Stimulated activated CD4-positive, alpha-beta T cell treated with anti-CD3 and anti-CD28 coated beads, Interleukin-2, amount 100 ng/mL, for 48 hours (primary cell): ENCODE measurements around the gene ENTHD1.

Source experiments
- DNase-seq, 2 donors: peaks; one replicate each; pipeline ENCODE4 v3.0.0-alpha.2; 2020

Gene ENTHD1

GRCh38 chr22:39712081-39712480, 181.5 kb downstream of the ENTHD1 start:
- DNase-seq, result no peak

GRCh38 chr22:39710380-39711150, 183.0 kb downstream of the ENTHD1 start:
- DNase-seq, result no peak

GRCh38 chr22:39707816-39708215, 185.7 kb downstream of the ENTHD1 start:
- no peak for DNase-seq

GRCh38 chr22:39707351-39707750, 186.2 kb downstream of the ENTHD1 start:
- no peak for DNase-seq

- DNase-seq, result no peak
Observed at GRCh38 chr22:39706376-39707140, 187.0 kb downstream of the ENTHD1 start.

GRCh38 chr22:39705386-39705785, 188.2 kb downstream of the ENTHD1 start:
- no peak for DNase-seq

GRCh38 chr22:39703928-39704639, 189.5 kb downstream of the ENTHD1 start:
- no peak for DNase-seq

- DNase-seq, result no peak
Observed at GRCh38 chr22:39703091-39703490, 190.5 kb downstream of the ENTHD1 start.

GRCh38 chr22:39700565-39700964, 193.0 kb downstream of the ENTHD1 start:
- no peak for DNase-seq

- DNase-seq, result no peak
Observed at GRCh38 chr22:39699631-39700360, 193.8 kb downstream of the ENTHD1 start.

GRCh38 chr22:39697790-39698430, 195.7 kb downstream of the ENTHD1 start:
- no peak for DNase-seq

GRCh38 chr22:39693943-39694500, 199.5 kb downstream of the ENTHD1 start:
- DNase-seq, result no peak
